Smooth muscle cell (in vitro differentiated cells): ENCODE measurements around the gene QPCTL. TPM values are rescaled to one million over a fixed set of nuclear protein-coding genes. Genes with fewer than 3 reads are reported as not detected.

Experiments used
- DNase-seq: peaks from one replicate; lab custom pipeline; 2025; ENCODE audit not compliant: unreplicated experiment; lab: John Stamatoyannopoulos, UW
- H2AFZ ChIP-seq: fragments of 200-600 bp; sonication (generic); 2 replicates; pipeline ENCODE4 v1.6.0; 2016; ENCODE audit warnings: antibody characterized with exemption, low read depth, mild to moderate bottlenecking
- H3F3A ChIP-seq: fragments of 200-600 bp; sonication (generic); 2 replicates; pipeline ENCODE4 v1.6.0; 2017; ENCODE audit warnings: antibody characterized with exemption, low read depth
- H3K27ac ChIP-seq: fragments of 200-600 bp; sonication (generic); 2 replicates; pipeline ENCODE4 v1.5.1; 2016; ENCODE audit warnings: low read depth, mild to moderate bottlenecking
- H3K27me3 ChIP-seq: fragments of 200-600 bp; sonication (generic); 2 replicates; pipeline ENCODE4 v1.6.1; 2016; ENCODE audit warnings: low read depth, mild to moderate bottlenecking
- H3K36me3 ChIP-seq: fragments of 200-600 bp; sonication (generic); 2 replicates; pipeline ENCODE4 v1.5.1; 2016; ENCODE audit warnings: low read depth
- H3K4me1 ChIP-seq: fragments of 200-600 bp; sonication (generic); 2 replicates; pipeline ENCODE4 v1.5.1; 2016; ENCODE audit warnings: low read depth
- H3K4me2 ChIP-seq: fragments of 200-600 bp; sonication (generic); 2 replicates; pipeline ENCODE4 v1.6.0; 2016; ENCODE audit warnings: mild to moderate bottlenecking
- H3K4me3 ChIP-seq: fragments of 200-600 bp; sonication (generic); 2 replicates; pipeline ENCODE4 v1.5.1; 2016; ENCODE audit warnings: mild to moderate bottlenecking
- H3K79me2 ChIP-seq: fragments of 200-600 bp; sonication (generic); 2 replicates; pipeline ENCODE4 v1.6.0; 2016; ENCODE audit warnings: low read depth, mild to moderate bottlenecking
- H3K9ac ChIP-seq: fragments of 200-600 bp; sonication (generic); 2 replicates; pipeline ENCODE4 v1.6.0; 2016; ENCODE audit warnings: low read depth
- H3K9me3 ChIP-seq: fragments of 200-600 bp; sonication (generic); replicated peaks from 2 replicates; pipeline ENCODE4 v1.5.1; 2016; ENCODE audit warnings: low read depth
- H4K20me1 ChIP-seq: fragments of 200-600 bp; sonication (generic); 2 replicates; pipeline ENCODE4 v1.6.0; 2016; ENCODE audit warnings: low read depth
- WGBS: methylation state at CpG from one replicate; pipeline ENCODE4 v1.1.7; 2016; ENCODE audit warnings: low lambda C conversion rate; 5-methylcytosine and 5-hydroxymethylcytosine counted together
- polyA plus RNA-seq: library from polyadenylated mRNA; unstranded; fragments of >200 nt; fragmentation: Nextera tagmentation; extraction: Ambion mirVana; gene quantifications from 2 replicates; pipeline ENCODE4 v1.2.1, GENCODE V29; 2016
- total RNA-seq: library from RNA; depleted of rRNA; stranded (reverse); fragments of >200 nt; gene quantifications from 2 replicates; pipeline ENCODE4 v1.2.3, GENCODE V29; 2014
- TF ChIP-seq, protein P1 (sequence below): fragments of 200-600 bp; sonication (generic); IDR thresholded peaks from 2 replicates; pipeline ENCODE4 v1.5.1; 2017; ENCODE audit warnings: borderline replicate concordance, mild to moderate bottlenecking, antibody characterized with exemption; ENCODE audit not compliant: insufficient read depth, poor library complexity, severe bottlenecking

The QPCTL gene
- total and polyA plus RNA-seq, 2 experiments from 2014 or later: 12.2 to 13.3 TPM

DNA sequence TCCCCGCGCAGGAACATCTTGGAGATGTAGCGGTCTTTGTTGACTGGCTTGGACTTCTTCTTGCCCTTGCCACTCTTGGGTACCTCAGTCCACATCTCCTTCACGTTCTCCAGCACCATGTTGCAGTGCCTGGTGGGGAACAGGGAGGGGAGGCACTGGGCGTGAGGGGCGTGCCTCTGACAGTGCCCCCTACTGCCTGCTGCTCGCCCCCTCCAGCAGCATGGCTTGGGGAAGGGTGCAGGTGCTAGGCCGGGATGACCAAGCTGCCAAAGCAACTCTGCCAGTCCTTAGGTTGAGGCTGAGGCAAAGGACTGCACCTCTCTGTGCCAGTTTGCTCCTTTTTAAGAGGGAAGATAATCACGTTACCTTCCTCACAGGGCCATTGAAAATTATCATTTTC lies 4.9 kb upstream of the QPCTL start:
- 99% methylated on average over 9 of the region's 9 CpGs for WGBS
- peaks cover 6% of the 10 kb centered on the region for H3K4me1 ChIP-seq
- H4K20me1 ChIP-seq: no peaks in the 10 kb centered on the region
- H3K4me2 ChIP-seq: no peak overlapping the region
- H3K79me2 ChIP-seq: peaks cover 19% of the 10 kb centered on the region
- no peaks in the 10 kb centered on the region for H3K9me3 ChIP-seq
- H3K27me3 ChIP-seq: no peaks in the 10 kb centered on the region
- H3K9ac ChIP-seq: no peak overlapping the region
- no peak overlapping the region for H3K4me3 ChIP-seq
- no peak overlapping the region for H2AFZ ChIP-seq
- no peak for DNase-seq
- TF ChIP-seq, protein P1, sequence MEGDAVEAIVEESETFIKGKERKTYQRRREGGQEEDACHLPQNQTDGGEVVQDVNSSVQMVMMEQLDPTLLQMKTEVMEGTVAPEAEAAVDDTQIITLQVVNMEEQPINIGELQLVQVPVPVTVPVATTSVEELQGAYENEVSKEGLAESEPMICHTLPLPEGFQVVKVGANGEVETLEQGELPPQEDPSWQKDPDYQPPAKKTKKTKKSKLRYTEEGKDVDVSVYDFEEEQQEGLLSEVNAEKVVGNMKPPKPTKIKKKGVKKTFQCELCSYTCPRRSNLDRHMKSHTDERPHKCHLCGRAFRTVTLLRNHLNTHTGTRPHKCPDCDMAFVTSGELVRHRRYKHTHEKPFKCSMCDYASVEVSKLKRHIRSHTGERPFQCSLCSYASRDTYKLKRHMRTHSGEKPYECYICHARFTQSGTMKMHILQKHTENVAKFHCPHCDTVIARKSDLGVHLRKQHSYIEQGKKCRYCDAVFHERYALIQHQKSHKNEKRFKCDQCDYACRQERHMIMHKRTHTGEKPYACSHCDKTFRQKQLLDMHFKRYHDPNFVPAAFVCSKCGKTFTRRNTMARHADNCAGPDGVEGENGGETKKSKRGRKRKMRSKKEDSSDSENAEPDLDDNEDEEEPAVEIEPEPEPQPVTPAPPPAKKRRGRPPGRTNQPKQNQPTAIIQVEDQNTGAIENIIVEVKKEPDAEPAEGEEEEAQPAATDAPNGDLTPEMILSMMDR: no peak
- peaks cover 5% of the 10 kb centered on the region for H3F3A ChIP-seq
- H3K27ac ChIP-seq: no peak overlapping the region
- no peaks in the 10 kb centered on the region for H3K36me3 ChIP-seq

DNA sequence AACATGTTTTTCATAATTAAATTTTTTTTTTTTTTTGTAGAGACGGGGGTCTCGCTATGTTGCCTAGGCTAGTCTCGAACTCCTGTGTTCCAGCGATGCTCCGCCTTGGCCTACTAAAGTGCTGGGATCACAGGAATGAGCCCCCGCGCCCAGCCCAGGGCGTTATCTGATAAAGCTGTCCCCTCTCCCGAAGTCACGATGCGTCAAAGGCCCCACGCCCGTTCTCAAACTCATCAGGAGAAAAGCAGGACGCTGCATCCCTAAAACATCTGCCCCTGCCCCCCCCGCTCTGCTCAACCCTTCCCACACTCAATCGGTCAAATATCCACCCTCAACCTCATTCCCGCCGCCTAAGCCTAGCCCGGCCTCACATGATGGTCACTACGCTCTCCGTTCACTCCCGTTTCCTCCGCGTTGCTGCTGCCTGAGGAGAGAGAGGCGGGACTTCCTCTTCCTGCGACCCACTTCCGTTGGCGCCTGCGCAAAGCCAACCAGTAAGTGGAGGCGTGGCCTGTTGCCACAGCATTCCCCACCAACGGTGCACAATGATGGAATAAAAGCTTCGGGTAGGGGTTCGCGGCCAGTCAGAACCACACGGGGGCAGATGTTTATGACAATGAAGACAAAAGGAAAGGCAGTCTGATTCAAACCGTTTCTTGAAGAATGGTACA lies 815 bp upstream of the QPCTL start, which contains the start of gene SNRPD2:
Gene SNRPD2 (minus strand): TSS at position 438 of the 671 bp plus-strand sequence. CDS start 65 bp downstream, at position 373.
- no peaks in the 10 kb centered on the region for H3K9me3 ChIP-seq
- H3K9ac ChIP-seq: peak within 1 kb of the TSS; percentile 94
- TF ChIP-seq, protein P1: no peak
- peak; percentile 97 for DNase-seq
- peaks cover 6% of the 10 kb centered on the region for H3K4me1 ChIP-seq
- peaks cover 27% of the 10 kb centered on the region for H3K79me2 ChIP-seq
- no peaks in the 10 kb centered on the region for H4K20me1 ChIP-seq
- no peaks in the 10 kb centered on the region for H3K36me3 ChIP-seq
- peak within 1 kb of the TSS; percentile 90 for H3K4me2 ChIP-seq
- peaks cover 5% of the 10 kb centered on the region for H3F3A ChIP-seq
- under 1% methylated on average over 35 of the region's 36 CpGs for WGBS
- peak within 1 kb of the TSS; percentile 95 for H3K27ac ChIP-seq
- no peaks in the 10 kb centered on the region for H3K27me3 ChIP-seq
- peak within 1 kb of the TSS; percentile 40 for H2AFZ ChIP-seq
- peak within 1 kb of the TSS; percentile 68 for H3K4me3 ChIP-seq

DNA sequence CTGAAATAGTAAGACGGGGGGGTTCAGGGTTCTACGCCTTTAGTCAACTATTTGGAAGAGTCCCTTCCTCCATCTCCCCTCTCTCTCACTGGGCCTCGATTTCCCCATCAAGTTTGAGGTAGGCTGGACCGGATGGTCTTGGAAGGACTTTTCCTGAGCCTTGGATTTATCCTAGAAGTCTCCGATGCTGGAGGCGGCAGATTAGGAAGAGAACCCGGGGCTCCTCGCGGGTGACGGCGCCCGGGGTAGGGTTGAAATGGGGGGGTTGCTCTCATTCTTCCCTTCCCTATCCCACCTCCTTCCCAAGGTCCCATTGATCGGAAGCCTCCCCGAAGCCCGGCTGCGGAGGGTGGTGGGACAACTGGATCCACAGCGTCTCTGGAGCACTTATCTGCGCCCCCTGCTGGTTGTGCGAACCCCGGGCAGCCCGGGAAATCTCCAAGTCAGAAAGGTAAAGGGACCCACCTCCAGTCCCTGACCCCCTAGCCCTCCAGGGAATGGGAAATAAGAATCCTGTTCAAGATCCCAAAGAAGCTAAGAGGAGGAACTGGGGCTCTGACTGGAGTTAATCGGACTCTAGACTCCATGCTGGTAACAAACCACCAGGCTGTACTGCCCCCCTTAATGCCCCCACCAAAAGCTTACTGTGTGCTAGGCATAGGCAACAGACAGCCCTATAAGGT lies 781 bp downstream of the QPCTL start:
- Histone ChIP-seq H2AFZ (peak overlapping the region; percentile 8), H3K9me3 (no peaks in the 10 kb centered on the region), H3F3A (no peaks in the 10 kb centered on the region), H3K4me1 (peaks cover 6% of the 10 kb centered on the region), H3K9ac (peak overlapping the region; percentile 94), H4K20me1 (no peaks in the 10 kb centered on the region), H3K27ac (peak overlapping the region; percentile 95), H3K4me3 (peak overlapping the region; percentile 68), H3K79me2 (peaks cover 27% of the 10 kb centered on the region), H3K4me2 (peak overlapping the region; percentile 90), H3K36me3 (no peaks in the 10 kb centered on the region), H3K27me3 (no peaks in the 10 kb centered on the region)
- DNase-seq: peak; percentile 51
- TF ChIP-seq, protein P1: peak; percentile 97
- 1% methylated on average over 22 of the region's 22 CpGs for WGBS
